ENCODE data around the gene CAPN10.

Gene CAPN10

DNA sequence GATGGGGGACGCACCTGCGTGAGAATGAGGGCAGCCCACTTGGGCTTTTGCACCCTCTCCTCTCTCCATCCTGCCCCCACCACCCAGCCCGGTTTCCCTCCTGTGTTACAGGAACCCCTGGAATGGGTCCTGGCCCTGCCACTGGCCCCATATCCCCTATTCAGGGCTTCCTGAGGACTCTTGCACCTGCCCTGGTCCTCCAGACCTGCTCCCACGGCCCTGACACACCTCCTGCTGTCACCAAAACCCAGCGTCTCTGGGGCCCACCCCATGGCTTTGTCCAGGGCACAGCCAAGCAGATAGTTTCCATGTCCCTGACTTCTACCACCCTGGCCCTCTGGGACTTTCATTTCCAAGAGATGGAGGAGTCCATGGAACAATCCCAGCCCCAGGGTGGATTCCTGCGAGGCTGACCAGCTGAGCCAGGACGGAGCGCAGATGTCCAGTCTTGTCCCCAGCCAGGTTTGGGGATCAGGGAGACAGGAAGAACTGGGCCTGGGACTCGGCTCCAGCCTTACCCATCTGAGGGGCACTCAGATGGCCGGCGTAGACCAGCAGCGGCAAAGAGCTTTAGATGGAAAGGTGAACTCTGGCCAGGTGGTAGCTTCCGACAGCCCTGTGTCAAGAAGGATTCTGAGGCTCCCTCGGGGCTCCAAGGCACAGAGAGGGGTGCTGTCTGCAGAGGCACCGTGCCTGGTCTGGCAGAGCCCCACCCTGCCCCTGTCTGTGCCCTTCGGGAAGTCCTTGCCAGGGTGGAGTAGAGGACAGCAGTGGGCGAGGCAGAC lies 50.8 kb downstream of the CAPN10 start:
- DNase-seq (ENCODE audit: low read depth in 2 of 2), result no peak

DNA sequence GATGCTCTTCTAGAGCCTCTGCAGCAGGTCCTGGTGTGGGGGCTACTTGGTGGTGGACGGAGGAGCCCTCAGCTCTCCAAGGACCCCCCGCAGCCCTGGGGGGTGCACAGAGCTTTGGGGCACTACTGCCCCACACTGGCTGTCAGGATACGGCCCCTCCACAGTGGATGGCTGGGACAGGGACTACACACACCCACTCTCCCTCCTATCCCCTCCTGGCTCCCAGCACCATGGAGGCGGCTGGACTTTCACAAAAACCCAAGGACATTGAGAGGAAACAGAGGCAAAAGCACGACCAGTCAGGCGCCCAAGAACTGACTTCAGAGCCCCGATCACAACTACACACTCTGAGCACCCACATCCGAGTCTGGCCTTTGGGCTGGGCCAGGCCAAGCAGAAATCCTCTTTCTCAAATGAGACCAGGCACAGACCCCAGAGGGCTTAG lies 51.4 kb downstream of the CAPN10 start:
- no peak for DNase-seq (ENCODE audit: low read depth in 2 of 2)

DNA sequence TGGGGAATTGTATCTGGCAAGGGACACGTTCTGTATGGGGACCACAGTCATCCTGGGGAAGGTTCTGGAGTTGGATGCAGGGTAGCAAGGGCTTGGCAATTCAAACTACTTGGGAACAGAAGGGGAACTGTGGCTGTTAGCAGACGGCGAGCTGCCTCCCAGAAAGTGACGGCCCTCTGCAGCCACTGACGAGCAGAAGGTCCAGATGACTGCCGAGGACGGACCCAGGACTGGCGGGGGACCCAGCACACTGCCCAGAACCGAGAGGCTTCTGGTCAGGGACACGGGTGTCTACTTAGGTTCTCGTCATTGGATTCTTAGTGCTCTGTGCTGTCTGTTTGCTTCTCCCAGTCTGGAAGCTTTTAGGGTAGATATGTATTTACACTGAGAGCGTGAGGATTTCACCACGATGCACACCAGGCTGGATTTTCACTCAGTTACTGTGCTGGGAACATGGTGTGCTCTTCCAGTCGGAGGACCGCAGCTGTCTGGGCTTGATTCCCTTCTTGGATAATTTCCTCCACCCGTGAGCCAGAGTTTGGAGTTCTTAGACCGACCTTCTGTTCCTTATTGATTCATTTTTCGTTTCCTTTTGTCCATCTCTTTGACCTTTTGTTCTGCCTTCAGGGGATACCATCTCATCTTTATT lies 52.1 kb downstream of the CAPN10 start:
- no peak for DNase-seq (ENCODE audit: low read depth in 2 of 2)

- no peak for DNase-seq (ENCODE audit: low read depth in 2 of 2)
Measured at GRCh38 chr2:240639566-240639965, 53.0 kb downstream of the CAPN10 start.

DNA sequence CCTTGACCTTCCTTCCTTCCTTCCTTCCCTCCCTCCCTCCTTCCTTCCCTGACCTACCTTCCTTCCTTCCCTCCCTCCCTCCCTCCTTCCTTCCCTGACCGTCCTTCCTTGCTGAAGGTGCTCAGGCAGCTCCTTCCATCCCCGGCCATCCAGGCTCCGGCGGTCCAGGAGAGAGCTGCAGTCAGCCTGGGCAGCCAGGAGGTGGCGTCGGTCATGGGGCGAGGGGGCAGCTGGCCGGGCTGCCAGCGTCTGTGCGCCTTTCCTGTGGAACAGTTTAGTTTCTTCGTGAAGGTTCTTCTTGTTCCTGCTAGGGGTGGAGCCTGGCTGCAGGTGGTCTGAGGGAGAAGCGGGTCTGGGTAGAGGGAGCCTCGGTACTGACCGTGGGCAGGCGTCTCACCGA lies 54.4 kb downstream of the CAPN10 start:
- no peak for DNase-seq (ENCODE audit: low read depth in 2 of 2)

- DNase-seq (ENCODE audit: low read depth in 2 of 2), result no peak
Measured at GRCh38 chr2:240642061-240642805, 55.7 kb downstream of the CAPN10 start.

- DNase-seq (ENCODE audit: low read depth in 2 of 2), result no peak
Measured at GRCh38 chr2:240642806-240643092, 56.2 kb downstream of the CAPN10 start.

GRCh38 chr2:240643093-240643810 lies 56.7 kb downstream of the CAPN10 start:
- no peak for DNase-seq (ENCODE audit: low read depth in 2 of 2)

- no peak for DNase-seq (ENCODE audit: low read depth in 2 of 2)
Measured at GRCh38 chr2:240643811-240644150, 57.2 kb downstream of the CAPN10 start.

GRCh38 chr2:240644171-240644651 lies 57.7 kb downstream of the CAPN10 start:
- no peak for DNase-seq (ENCODE audit: low read depth in 2 of 2)

DNA sequence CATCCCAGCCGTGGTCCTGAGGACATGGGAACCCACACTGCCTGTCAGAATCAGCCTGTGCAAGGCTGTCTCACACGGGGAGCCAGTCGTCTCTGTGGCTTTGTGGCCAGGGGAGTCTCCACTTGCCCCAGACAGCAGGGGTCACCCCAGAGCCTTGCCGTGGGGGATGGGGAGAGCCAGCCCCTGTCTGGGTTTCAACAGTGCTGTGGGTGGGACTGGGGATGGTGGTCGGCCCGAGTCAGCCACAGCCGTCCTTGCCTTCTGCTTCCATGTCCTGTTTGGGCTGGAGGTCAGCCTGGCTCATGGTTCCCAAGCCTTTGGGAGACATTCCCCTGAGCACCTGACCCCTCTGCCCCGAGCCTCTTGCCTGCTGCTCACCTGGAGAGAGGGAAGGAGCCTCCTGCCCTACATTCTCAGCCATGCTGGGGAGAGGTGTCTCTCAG lies 58.3 kb downstream of the CAPN10 start:
- DNase-seq (ENCODE audit: low read depth in 2 of 2), result no peak

DNA sequence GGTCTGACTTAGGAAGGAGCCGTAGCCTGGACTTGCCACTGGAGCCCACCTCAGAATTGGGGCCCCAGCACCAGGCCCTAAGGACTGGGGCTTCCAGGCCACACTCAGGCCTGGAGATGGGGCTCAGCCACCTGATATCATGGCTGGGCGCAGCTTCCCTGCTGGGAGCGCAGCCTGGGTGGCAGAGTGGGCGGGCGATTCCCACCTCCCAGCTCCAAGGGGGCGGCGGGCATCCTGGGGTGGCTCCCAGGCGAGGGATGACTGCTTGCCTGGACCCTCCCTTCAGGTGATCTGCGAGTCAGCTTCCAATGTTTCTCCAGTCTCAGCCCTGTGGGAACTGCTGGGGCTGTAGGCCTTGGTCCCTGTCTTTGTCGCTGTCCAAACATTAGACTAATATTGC lies 58.8 kb downstream of the CAPN10 start:
- DNase-seq (ENCODE audit: low read depth in 2 of 2), result no peak

GRCh38 chr2:240645801-240646175 lies 59.3 kb downstream of the CAPN10 start:
- DNase-seq (ENCODE audit: low read depth in 2 of 2), result no peak

- DNase-seq (ENCODE audit: low read depth in 2 of 2), result no peak
Measured at GRCh38 chr2:240646176-240646899, 59.8 kb downstream of the CAPN10 start.

DNA sequence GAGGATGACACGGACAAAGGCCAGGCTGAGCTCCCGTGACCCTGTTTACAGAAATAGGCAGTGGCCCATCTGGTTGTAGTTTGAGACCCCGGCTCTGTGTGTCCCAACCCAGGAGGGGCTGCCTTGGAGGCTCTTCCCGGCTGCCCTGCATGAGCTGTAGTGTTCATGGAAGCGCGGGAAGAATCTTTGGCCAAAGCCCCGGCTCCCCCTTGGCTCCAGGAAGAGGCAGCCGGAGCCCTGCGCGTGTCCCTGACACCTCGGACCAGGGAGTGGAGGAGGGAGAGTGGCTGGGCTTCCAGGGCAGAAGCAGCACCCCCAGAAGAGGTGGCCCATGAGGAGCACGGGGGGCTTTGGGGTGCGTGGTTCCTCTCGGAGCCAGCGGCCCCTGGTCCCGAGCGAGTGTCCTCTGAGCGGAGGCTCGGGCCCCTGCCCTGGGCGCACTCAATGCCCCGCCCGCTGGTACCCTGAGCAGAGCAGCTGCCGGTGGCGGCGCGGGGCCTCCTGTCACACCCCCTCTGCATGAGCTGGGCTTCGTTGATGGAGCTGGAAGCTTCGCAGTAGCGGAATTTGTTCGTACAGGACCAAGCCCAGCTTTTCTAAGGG lies 60.5 kb downstream of the CAPN10 start:
- no peak for DNase-seq (ENCODE audit: low read depth in 2 of 2)

- DNase-seq (ENCODE audit: low read depth in 2 of 2), result no peak
Measured at GRCh38 chr2:240647503-240648154, 61.1 kb downstream of the CAPN10 start.

- no peak for DNase-seq (ENCODE audit: low read depth in 2 of 2)
Measured at GRCh38 chr2:240648155-240648649, 61.7 kb downstream of the CAPN10 start.
